CD4-positive, alpha-beta T cell (primary cell): ENCODE data around the gene ATF4. TPM values are rescaled to one million over a fixed set of nuclear protein-coding genes. Genes with fewer than 3 reads are reported as not detected.

ENCODE experiments used
- ATAC-seq: fragments of 200-7000 bp; cut with Tn5 transposase; one replicate; pipeline ENCODE4 v1.10.0; 2022; ENCODE audit warnings: mild to moderate bottlenecking; ENCODE audit not compliant: poor library complexity
- CTCF ChIA-PET: fragments of 350-600 bp; sonication (Branson Sonifier 250); formaldehyde crosslinking; loops from one replicate; lab custom pipeline; 2021; ENCODE audit warnings: antibody characterized with exemption, inconsistent platforms; lab: Charles Lee
- POLR2A ChIA-PET: fragments of 350-600 bp; sonication (Branson Sonifier 250); formaldehyde crosslinking; loops from one replicate; lab custom pipeline; 2021; ENCODE audit warnings: antibody characterized with exemption, inconsistent platforms; lab: Charles Lee
- DNase-seq, 14 experiments: peaks; one replicate each; pipeline ENCODE4 v3.0.0-alpha.2; 2013 to 2020; ENCODE audit warnings: mixed read lengths in 2 of 14
- H3K27ac ChIP-seq, 2 donors: one replicate each; pipeline versions ENCODE4 v1.5.1 to v1.7.0; 2013; ENCODE audit warnings: low read length in 2 of 2, low read depth in 1 of 2, mild to moderate bottlenecking in 1 of 2
- H3K27me3 ChIP-seq, 2 experiments: 1 replicate in 1 of 2; 2 replicates in 1 of 2; pipeline versions ENCODE4 v1.6.1 to v1.7.0; 2013; ENCODE audit warnings: low read length in 2 of 2, control low read depth in 1 of 2, mild to moderate bottlenecking in 1 of 2, moderate library complexity in 1 of 2; ENCODE audit not compliant: insufficient read depth in 2 of 2, control insufficient read depth in 1 of 2
- H3K36me3 ChIP-seq: one replicate; pipeline ENCODE4 v1.6.1; 2013; ENCODE audit warnings: low read length, control low read depth; ENCODE audit not compliant: insufficient read depth
- H3K4me1 ChIP-seq: one replicate; pipeline ENCODE4 v1.6.1; 2013; ENCODE audit warnings: low read length, control low read depth; ENCODE audit not compliant: insufficient read depth
- H3K4me3 ChIP-seq: one replicate; pipeline ENCODE4 v1.5.1; 2013; ENCODE audit warnings: mild to moderate bottlenecking, low read length, moderate library complexity
- H3K9me3 ChIP-seq, 2 experiments: 1 replicate in 1 of 2; 2 replicates in 1 of 2; pipeline versions ENCODE4 v1.6.1 to v1.7.0; 2013; ENCODE audit warnings: low read length in 2 of 2, mild to moderate bottlenecking in 2 of 2, control low read depth in 1 of 2, moderate library complexity in 1 of 2; ENCODE audit not compliant: control insufficient read depth in 1 of 2, insufficient read depth in 1 of 2
- H3K27ac Mint-ChIP-seq: one replicate; pipeline ENCODE4 v1.8.0; 2020; ENCODE audit warnings: mixed read lengths
- H3K27me3 Mint-ChIP-seq: one replicate; pipeline ENCODE4 v1.8.0; 2021; ENCODE audit warnings: mixed read lengths
- H3K36me3 Mint-ChIP-seq: one replicate; pipeline ENCODE4 v1.8.0; 2021; ENCODE audit warnings: low read depth, mixed read lengths
- H3K4me1 Mint-ChIP-seq: one replicate; pipeline ENCODE4 v1.8.0; 2021; ENCODE audit warnings: low read depth, mixed read lengths
- H3K4me3 Mint-ChIP-seq: one replicate; pipeline ENCODE4 v1.8.0; 2020; ENCODE audit warnings: mild to moderate bottlenecking, mixed read lengths
- H3K9me3 Mint-ChIP-seq: one replicate; pipeline ENCODE4 v1.8.0; 2020; ENCODE audit warnings: mixed read lengths
- intact Hi-C, 2 experiments: fragments of 100-400 bp; cut with DNase I in 1 of 2; cut with micrococcal nuclease in 1 of 2; formaldehyde crosslinking; loops; one replicate each; pipeline versions ENCODE4 v1.15.1 to v1.9.0; 2023 to 2025; cut with DNase I, micrococcal nuclease
- total RNA-seq, 174 experiments: library from RNA in 2 of 174; stranded (reverse) in 2 of 174; gene quantifications; one replicate each; pipeline ENCODE4 v1.2.3 and lab custom pipeline; 2021 to 2026
- TF ChIP-seq, protein P1 (sequence below): fragments of 200-600 bp; IDR thresholded peaks from one replicate; pipeline ENCODE4 v1.8.0; 2022; ENCODE audit warnings: antibody characterized with exemption, mild to moderate bottlenecking

ATF4 gene
- total RNA-seq, 2 experiments from 2014 or later, result 358 to 365 TPM

DNA sequence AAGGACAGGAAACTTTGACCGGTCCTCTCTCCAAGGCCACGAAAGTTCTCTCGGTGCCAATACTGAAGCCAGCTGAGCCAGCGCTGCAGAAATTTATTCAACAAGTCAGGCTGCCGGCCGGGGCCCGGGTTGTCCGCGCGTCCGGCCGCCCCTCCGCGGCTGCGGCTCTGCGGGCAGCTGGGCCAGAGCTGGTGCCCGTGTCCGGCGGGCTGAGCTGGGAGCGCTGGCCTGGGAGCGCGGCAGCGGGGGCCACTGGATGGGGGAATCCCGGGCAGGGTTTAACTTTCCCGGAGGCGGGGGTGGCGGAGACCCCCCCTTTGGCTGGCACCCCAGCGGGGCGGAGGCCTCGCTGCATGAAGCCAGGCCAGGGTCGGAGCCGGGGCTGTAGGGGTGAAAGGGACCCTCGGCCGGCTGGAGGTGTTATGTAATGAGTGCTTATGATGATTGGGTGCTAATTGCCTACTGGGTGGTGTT is 37.9 kb downstream of the ATF4 start:
- POLR2A ChIA-PET, result interaction anchor here (0.9 kb wide), 1 partner anchor 342 kb away, joined by 3 read pairs; the partner anchor contains the start of gene GRAP2
- CTCF ChIA-PET, result no interaction called here
- no peak for DNase-seq

DNA sequence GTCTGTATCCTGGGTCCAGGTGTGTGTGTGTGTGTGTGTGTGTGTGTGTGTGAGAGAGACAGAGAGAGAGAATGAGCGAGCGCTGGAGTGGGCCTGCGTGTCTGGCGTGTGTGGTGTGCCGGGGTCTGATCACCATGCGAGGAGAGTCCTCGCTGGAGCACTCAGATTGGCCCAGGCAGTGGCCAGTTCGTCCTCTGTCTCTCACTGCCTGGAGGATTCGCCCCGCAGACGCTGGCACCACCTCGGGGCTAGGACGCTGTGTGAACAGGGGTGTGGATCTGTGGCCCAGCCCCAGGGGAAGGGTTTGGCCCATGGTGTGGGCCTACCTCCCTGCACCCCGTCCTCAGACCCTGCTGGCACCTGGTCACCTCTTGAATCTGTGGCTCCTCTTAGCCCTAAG is 38.6 kb downstream of the ATF4 start:
- ATAC-seq (no peak), DNase-seq (no peak)
- intact Hi-C loops, result loop anchor here (2.0 to 5.0 kb wide), 2 partner anchors 382 to 383 kb away; no protein-coding TSS in a partner anchor
- Mint-ChIP-seq H3K4me1 (no peaks in the 10 kb centered on the region), H3K4me3 (no peak overlapping the region), H3K27me3 (peaks cover 25% of the 10 kb centered on the region), H3K27ac (no peak overlapping the region), H3K36me3 (no peaks in the 10 kb centered on the region), H3K9me3 (no peaks in the 10 kb centered on the region)
- CTCF ChIA-PET, result no interaction called here
- POLR2A ChIA-PET, result no interaction called here
- Histone ChIP-seq H3K4me3 (no peak overlapping the region), H3K4me1 (peaks cover 15% of the 10 kb centered on the region), H3K9me3 (peaks cover 0 to 7% of the 10 kb centered on the region in 2 experiments), H3K36me3 (no peaks in the 10 kb centered on the region), H3K27ac (no peak overlapping the region), H3K27me3 (peaks cover 29 to 38% of the 10 kb centered on the region in 2 experiments)
- TF ChIP-seq, protein P1, sequence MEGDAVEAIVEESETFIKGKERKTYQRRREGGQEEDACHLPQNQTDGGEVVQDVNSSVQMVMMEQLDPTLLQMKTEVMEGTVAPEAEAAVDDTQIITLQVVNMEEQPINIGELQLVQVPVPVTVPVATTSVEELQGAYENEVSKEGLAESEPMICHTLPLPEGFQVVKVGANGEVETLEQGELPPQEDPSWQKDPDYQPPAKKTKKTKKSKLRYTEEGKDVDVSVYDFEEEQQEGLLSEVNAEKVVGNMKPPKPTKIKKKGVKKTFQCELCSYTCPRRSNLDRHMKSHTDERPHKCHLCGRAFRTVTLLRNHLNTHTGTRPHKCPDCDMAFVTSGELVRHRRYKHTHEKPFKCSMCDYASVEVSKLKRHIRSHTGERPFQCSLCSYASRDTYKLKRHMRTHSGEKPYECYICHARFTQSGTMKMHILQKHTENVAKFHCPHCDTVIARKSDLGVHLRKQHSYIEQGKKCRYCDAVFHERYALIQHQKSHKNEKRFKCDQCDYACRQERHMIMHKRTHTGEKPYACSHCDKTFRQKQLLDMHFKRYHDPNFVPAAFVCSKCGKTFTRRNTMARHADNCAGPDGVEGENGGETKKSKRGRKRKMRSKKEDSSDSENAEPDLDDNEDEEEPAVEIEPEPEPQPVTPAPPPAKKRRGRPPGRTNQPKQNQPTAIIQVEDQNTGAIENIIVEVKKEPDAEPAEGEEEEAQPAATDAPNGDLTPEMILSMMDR, result no peak

More for the DNA sequence above, 37.9 kb downstream of the ATF4 start:
- Mint-ChIP-seq H3K27ac (no peak overlapping the region), H3K9me3 (no peaks in the 10 kb centered on the region), H3K4me3 (peak overlapping the region; percentile 76), H3K36me3 (no peaks in the 10 kb centered on the region), H3K27me3 (peaks cover 28% of the 10 kb centered on the region), H3K4me1 (no peaks in the 10 kb centered on the region)
- H3K27ac ChIP-seq, result no peak overlapping the region
- intact Hi-C loops, result loop anchor here (2.0 to 5.0 kb wide), 2 partner anchors 383 to 384 kb away; no protein-coding TSS in a partner anchor
- H3K4me3 ChIP-seq, result no peak overlapping the region
- TF ChIP-seq, protein P1, result no peak
- no peaks in the 10 kb centered on the region for H3K36me3 ChIP-seq
- peaks cover 15% of the 10 kb centered on the region for H3K4me1 ChIP-seq
- ATAC-seq, result no peak
- H3K27me3 ChIP-seq, result peaks cover 29 to 38% of the 10 kb centered on the region in 2 experiments
- peaks cover 0 to 7% of the 10 kb centered on the region in 2 experiments for H3K9me3 ChIP-seq

GRCh38 chr22:39559456-39560105 is 39.2 kb downstream of the ATF4 start:
- DNase-seq, result peak in 1 of 14 experiments; percentile 24
- H3K27me3 ChIP-seq, result peaks cover 29 to 38% of the 10 kb centered on the region in 2 experiments
- Mint-ChIP-seq H3K4me3 (no peak overlapping the region), H3K27ac (no peak overlapping the region), H3K4me1 (no peaks in the 10 kb centered on the region), H3K27me3 (peaks cover 19% of the 10 kb centered on the region), H3K36me3 (no peaks in the 10 kb centered on the region), H3K9me3 (no peaks in the 10 kb centered on the region)
- H3K4me3 ChIP-seq, result no peak overlapping the region
- ChIA-PET POLR2A (no interaction called here), CTCF (interaction anchor here (0.6 to 1.2 kb wide), 2 partner anchors 465 to 838 kb away, joined by 3 to 5 read pairs; no protein-coding TSS in a partner anchor)
- no peak overlapping the region for H3K27ac ChIP-seq
- TF ChIP-seq, protein P1, result no peak
- intact Hi-C loops, result loop anchor here (2.0 to 5.0 kb wide), 2 partner anchors 381 to 383 kb away; no protein-coding TSS in a partner anchor
- ATAC-seq, result no peak
- peaks cover 15% of the 10 kb centered on the region for H3K4me1 ChIP-seq
- H3K9me3 ChIP-seq, result peaks cover 0 to 7% of the 10 kb centered on the region in 2 experiments
- H3K36me3 ChIP-seq, result no peaks in the 10 kb centered on the region
